GM21381 (cell line): ENCODE results near the gene STARD13.

Experiments
- ATAC-seq: cut with Tn5 transposase; IDR thresholded peaks from one replicate; pipeline ENCODE4 v1.9.1; 2021; ENCODE audit warnings: mild to moderate bottlenecking, moderate library complexity; ENCODE audit not compliant: unreplicated experiment

Gene STARD13

DNA sequence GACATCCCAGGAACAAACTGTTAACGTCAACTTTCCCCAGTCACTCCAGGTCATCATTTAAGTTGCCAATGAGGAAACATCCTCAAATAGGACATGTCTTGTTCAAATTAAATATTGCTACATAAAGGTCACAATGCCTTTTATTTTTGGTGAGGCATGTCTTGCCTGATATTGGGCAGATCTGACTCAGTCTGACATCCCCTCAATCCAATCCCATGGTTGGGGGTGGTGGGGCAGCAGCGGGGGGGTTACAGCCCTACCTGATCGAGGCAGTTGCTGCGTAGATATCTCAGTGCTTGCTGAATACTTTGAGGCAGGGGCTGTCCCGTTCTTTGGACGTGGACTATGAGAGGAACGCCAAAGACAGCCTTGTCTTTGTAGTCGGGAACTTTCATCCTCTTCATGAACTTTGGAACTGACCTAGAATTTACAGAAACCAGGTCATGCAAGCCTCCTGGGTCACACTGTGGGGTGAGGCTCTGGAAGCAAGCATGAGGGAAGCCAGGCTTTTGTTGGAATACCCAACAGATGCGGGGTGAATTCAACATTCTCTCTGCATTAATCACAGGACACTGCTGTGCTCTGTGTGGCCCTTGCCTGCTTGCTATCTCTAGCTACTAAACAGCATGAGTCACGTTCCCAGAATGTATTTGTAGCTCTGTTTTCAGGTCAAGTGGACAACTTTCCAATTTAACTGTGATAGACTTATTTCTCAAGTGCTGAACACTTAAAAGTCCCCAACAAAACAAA, 159.6 kb downstream of the STARD13 start:
- ATAC-seq = no peak

DNA sequence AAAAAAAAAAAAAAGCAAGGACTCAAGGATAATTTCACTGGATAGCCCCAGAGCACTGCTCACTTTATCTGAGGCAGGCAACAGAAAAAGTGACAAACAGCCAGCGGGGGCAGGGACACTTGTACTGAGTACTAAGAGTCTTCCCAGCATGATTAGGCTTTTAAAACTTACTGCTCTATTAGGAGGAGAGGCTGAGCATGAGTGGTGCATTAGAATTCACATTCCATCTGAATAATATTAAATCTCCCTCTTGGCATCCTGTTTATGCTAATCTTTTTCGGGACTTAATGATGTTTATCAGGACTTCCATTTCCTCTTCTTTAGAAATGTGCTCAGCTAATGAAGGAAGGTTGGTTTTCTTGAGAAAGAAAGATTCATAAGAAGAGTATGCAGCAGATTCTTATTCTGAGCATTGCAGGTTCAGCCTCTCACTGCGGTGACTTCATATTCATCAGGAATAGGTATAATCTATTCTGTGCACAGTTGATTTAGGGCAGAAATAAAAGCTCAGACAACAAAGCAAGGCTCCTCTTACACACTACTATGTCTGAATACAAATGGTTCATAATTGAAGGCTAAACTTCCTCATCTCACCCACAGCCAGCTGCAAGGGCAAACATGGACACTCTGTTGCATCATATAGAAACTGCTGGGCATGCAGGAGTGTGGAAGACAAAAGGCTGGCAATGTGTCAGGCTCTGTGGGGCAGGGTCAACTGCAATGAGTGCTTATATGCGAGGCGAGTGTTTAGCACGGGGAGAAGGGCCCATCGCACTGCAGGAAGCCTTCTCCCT, 162.3 kb downstream of the STARD13 start:
- ATAC-seq = no peak

DNA sequence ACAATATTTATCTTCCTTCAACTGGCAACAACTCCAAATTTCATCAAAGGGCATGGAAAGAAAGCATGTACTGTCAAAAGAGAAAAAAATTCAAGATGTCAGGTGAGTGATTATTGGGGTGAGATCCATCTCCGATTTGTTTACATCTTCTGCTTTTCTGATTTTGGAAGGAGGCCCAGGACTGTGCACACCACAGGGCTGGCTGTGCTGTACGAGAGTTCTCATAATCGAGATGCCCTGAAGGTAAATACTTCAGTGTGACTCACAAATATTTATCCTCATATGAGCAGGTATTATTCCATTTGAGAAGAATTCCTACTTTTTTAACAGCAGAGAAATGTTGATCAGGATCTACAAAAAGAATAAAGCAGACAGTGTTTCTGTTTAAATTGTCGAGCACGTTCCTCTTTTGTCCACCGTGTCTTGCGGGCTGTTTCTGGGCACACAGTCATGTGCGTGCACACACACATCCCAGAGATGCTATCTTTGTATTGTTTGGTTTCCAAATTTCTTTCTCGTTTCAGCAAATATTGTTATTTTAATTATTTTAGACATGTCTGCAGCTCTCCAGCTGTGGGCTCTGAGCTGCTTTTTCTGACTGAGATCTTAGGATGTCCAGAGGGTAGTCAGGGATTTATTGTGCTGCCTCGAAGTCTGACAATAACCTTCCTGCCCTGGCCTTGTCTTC, 165.6 kb downstream of the STARD13 start:
- no peak for ATAC-seq

DNA sequence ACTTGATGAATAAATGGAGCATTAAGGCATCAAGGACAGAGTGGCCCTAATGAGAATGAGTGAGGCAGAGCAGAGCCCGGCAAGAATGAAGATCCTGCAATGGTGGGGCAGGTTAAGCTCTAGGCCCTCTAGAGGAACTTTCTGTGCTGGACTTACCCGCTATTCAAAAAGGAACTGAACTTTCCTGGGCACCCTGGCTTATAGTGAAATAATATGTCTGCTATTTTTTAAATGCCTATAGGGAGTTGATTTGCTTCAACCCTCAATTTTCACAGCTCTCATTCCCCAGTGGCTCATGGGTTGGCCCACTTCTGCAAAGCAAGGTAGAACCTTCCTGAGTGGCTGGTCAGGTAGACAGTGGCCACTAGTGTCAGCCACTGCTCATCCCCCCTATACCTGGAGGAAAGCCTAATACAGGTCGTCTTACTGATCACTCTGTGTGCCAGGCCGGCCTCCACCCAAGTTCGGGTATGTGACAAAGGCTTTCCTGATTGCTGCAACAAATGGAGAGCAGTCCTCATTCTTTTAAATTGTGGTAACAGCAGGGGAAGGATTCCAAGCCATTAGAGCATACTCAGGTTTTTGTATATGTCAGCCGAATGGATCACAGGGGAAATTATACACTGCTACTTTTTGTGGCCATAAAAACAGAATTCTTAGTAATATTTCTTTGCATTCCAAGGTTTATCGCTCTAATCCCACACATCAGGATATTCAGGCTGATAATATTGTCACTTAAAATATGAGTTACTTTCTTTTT, 166.4 kb downstream of the STARD13 start:
- no peak for ATAC-seq

DNA sequence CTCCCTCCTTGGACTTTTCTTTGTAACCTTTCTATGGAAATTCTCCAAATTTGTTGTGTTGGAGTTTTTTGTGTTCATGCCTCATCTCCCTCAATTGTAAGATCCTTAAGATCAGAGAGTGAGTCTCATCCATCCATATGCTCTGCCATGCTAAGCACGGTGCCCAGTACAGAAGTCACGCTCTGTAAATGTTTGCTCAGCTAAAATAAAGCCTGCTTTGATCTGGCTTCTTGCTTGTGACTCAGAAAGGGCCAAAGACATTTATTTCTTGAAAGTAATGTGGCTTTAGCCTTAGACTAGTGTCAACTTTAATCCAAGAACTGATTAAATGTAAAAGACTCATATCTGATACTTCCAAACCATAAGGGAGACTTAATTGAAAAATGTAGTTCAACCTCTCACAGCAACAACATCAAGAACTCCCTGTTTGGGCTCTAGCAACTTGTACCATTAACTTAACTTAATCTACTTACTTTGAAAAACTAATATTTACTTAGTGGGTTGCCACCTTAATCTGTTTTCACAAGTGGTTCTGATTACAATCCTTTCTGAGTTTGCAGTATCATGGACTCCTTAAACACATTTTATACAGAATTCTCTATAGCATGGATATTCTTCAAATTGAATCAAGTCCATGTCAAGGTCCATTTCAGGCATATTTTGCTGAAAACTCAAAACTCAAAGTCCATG, 169.1 kb downstream of the STARD13 start:
- ATAC-seq = no peak

DNA sequence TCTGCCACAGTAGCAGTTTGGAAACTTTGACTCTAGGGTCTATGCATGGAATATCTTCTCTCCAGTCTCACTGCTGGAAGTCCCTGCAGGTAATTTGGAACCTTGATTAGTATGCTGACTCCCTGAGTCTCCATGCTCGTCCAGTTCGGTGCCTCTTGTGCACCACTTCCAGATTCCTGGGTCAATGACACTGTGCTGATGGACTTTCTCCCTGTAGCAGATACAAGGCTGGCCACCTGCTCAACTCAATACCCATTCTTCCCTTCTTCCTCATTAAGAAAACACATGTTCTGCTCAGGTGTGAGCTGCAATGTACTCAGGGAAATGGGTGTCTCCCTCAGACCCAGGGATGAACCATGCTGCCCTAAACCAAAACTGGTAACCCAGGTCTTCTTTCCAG, 170.3 kb downstream of the STARD13 start:
- ATAC-seq = no peak

DNA sequence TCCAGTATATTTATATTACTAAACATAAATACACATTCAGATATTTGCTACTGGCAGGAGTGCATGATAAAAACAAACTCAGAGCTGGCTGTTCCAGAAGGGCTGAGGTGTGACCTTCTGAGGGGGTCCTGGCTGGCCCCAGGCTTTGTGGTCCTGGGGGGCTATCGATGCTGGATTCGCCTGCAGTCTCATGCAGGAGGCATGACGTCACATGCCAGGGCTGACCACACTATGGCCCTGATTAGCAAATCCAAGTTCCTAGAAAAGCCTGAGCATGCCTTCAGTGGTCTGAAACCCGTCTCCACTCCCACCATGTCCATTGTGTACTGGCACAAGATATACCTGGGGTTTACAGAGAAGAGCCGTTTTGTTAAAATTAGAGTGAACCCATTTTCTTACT, 171.4 kb downstream of the STARD13 start:
- no peak for ATAC-seq

DNA sequence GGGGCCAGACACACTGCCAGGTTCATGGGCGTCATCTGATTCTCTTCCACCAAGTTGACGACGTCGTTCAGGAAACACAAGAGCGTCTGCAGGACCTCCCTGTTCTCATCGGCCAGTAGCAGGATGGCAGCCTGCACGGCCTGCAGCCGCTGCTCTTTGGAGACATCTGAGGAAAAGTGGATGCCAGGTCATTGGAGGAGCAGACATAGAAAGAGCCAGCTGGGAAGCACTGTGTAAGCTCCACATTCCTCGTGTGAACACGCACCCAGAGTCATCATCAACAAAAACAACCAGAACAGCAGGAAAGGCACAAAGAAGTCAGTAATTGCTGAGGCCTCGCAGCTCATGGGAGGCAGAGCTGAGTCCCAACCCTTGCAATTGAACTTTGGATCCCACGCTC, 172.8 kb downstream of the STARD13 start:
- no peak for ATAC-seq

DNA sequence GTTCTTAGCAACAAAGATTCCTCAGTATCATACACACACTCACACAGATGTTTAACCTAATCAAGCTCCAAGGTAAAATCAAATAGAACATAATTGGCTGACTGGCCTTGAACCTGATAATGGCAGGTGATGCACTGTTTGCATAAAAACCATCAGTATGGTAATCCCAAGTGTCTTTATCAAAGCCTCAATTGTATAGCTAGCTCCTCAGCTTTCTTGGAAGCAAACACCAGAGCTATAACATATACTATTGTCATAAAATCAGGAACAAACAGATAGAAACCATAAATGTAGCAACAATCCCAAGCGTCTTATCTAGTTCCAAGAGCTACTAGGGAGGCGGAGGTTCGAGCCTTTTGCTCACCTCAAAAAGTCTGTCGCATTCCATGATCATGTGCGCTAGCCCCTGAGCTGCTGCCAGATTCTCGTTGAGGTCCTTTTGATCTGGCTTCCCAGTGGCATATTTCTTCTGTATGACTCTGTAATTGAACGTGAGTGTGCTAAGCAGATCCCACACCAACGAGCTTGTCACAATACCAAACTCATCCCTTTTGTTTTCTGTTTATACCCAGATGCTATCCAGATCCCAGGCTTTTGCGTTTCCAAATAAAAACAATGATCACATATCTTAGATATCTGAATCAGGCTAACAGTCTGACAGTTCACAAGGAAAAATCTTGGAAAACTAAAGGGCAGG, 174.0 kb downstream of the STARD13 start:
- no peak for ATAC-seq

DNA sequence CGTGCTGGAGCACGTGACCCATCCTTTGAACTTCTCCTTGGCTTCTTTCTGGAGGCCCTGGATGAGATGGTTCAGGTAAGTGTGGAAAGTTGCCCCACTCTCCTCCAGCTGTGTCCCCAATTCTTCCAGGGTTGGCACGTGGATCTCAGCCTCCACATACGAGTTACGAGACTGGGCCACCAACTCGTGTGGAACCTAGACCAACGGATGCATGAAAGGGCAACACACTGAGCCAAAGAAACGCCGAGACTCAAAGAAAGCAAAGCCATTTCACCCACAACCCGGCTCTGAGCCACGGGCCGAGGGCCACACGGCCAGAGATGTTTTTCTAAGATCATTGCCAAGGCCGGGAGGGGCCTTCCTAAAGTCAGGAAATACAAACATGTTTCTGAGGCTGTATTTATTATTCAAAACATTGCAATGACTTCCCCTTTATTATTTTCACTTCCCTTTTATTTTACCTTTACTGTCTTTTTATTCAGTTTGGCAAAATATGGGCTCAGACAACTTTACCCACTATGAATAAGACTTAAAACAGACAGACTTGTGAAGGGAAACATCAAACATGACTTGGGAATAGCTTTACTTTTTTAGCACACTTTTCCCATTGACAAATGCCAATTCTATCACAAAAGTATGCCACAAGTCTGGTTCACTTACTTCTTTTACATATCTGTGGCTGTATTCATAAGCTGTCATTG, 174.7 kb downstream of the STARD13 start:
- ATAC-seq = no peak

DNA sequence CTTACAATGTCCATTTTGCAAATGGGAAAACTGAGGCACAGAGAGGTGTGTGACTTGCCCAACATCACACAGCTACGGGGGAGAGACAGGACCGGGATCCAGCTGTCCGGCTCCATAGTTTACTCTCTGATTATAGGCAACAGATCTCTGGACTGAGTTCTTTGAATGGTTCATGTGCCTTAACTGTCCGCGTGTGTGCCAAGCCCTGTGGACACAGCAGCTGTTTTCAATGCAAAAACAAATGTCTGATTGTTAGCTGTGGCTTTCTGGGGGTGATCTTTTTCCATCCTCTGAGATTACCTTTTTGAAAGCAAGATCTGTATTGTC, 175.2 kb downstream of the STARD13 start:
- no peak for ATAC-seq

DNA sequence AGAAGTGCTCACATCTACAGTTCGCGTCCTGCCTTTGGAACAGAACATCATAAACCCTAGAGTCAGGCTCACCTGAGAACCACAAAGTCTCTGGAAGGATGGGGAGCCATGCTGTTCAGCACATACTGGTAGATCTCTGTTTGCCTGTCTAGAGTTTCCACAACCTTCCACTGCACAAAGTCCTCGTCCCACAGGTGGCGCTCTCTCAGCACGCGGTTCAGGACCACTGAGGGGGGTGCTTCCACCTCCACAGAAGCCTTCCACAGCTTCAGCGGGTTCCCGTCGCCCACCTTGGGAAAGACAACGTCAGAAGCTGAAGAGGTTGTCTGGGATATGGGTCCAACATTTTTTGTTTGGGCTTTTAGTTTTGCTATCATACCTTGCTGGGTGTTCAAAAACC, 175.8 kb downstream of the STARD13 start:
- no peak for ATAC-seq

DNA sequence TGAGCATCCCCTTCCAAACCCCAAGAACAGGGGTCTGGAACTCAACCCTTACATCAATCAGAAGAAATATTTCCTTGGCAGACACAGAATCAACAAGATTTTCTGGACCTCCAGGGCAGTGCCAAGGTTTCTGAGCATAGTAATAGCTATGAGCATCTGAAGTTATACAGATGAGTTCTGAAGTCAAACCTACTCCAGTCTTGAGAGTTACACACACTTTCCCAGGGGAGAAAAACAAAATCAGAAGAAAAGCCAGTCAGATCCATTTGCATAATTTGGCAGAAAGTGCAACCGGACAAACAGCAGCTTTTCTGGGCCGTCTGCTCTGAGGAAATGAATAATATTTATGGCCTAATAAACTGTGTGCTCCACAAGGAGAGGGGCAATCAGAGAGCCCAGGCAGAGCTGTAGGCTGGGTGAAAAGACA, 176.3 kb downstream of the STARD13 start:
- ATAC-seq = no peak

DNA sequence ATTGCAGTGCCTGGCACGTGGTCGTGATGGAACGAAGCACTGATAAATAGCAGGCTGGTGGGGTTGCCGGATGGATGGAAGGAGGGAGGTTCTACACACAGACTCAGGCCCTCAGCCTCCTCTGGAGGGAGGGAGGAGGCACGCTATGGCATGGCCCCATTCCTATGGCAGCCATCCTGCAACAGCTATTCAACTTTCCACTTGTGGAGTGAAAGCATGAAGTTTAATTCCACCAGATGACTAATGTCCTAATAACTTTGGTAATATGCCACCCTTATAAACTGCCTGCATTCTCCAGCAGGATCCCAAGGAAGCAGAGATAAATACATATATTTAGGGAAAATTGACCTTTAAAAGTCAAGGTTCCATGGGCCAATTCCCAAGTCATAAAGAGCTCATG, 176.9 kb downstream of the STARD13 start:
- ATAC-seq = no peak

DNA sequence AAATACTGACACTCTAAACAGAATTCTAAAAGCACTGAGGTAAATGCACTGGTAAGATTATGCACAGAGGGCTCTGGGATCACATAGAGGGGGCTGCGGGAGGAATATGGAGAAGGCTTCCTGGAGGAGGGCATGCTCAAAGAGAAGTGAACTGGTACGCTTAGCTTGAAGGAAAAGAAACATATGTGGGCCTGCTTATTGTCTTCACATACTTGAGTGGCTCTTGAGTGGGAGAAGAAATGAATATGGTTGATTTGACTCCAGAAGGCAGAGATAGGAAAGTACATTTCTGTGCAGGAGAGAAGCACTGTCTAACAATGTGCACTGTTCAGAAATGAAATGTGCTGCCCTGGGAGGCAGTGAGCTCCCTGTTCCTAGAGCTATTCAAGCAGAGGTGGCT, 178.2 kb downstream of the STARD13 start:
- no peak for ATAC-seq

DNA sequence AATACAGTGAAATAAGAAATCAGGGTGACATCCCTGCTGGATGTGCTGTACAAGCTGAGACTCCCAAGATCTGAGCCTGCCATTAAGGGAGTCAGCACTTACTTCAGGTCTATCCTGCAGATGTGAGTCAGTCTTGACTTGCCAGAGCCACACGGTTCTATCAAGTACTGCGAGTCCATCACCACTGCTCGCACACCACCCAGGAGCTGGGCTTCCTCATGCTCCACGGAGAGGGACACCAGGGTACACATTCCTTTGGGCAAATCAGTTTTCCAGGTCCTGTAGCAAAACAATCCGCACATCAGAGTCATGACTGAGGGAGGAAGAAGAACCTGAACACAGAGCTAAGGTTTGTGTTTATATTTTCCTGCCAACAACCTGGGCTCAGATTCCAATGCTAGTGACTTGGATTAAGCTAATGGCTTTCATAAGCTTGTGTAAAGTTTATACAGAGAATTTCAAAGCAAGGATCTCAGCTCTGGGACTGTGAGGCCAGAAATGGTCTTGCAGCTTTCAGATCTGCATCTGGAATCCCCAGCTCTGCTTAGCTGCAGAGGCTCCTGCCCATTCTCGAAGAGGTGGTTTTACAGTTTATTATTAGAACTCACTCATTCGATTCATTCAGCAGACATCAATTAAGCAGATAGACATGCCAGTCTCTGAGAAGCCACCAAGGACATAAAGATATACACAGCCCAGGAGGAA, 178.7 kb downstream of the STARD13 start:
- no peak for ATAC-seq

DNA sequence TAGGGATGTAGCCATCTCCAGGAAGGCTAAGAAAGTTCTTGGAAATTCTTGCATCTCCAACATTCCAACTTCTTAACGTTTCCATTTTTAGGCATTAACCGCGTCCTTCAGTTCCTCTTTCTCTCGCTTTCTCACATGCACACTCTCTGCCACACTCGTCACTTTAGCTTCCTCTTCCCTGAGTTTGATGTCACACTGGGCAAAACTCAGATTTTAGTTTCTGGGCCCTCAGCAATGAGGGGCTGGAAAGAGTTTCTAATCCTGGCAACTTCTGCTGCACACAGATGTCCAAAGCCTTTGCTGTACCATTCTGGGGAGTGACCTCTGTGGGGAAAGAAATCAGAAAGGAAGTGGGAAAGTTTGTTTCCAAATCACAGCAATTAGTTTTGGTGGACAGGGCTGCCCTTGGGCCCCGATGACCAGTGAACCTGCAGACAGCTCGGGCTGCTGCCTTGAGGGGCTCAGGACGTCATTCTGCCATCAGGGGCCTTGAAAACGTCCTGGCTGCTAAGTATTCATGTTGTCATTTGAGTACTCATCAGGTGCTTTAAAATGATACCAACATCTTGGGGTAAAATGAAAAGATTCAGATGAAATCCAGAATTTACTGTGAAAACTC, 180.1 kb downstream of the STARD13 start:
- ATAC-seq = no peak

DNA sequence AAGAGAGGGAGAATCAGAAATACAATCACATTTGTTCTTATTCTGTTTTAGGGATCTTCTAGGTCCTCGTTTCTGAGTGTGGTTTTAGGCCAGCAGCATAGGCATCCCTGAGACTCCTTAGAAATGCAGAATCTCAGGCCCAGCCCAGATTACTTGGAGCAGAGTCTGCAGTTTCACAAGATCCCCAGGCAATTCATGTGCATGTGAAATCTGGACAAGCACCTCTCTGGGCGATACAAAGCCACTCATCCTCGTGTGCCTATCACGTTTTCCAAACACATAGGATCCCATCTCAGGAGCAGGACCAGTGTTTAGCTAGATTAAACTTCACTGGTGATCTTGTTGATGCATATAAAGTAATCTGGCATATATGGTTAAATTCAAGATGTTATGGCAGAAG, 182.1 kb downstream of the STARD13 start:
- ATAC-seq = no peak
